ENCODE results near the gene CTDSPL.

Gene CTDSPL

DNA sequence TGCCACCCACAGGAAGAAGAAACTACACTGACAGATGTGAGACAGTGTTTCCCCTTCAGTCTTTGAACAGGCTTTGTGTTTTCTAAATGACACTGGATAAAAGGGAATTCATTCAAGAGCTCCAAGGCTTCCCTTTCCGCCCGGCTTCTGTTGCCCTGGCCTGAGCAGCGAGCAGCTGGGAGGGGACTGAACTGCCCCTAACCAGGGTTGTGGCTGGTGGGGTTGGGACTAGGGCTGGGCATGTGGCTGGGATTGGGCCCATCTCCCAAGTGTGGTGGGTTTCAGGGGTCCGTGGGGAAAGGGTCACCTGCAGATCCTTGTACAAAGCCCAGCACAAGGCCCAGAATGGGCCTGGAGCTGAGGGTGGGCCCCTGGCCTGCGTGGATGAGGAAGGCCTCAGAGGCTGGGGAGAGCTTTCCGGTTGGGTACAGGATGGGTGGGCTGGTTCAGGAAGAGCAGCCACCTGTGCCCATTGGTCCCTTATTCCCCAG lies 139.3 kb downstream of the CTDSPL start:
- TF ChIP-seq ZBTB7A (IDR thresholded peaks at IDR 0.05; ENCODE audit: low read depth) (no peak), TCF12 (IDR thresholded peaks at IDR 0.05; ENCODE audit: low read depth) (no peak), CEBPB (IDR thresholded peaks at IDR 0.05) (no peak), YY1 (IDR thresholded peaks at IDR 0.05; ENCODE audit: low read depth) (no peak), EGR1 (IDR thresholded peaks at IDR 0.05) (no peak), FOXM1 (IDR thresholded peaks at IDR 0.05; ENCODE audit: borderline replicate concordance, low read depth) (no peak), TEAD4 (IDR thresholded peaks at IDR 0.05) (no peak), TAF1 (IDR thresholded peaks at IDR 0.05; ENCODE audit: low read depth) (no peak), NFIC (IDR thresholded peaks at IDR 0.05) (no peak), RAD21 (IDR thresholded peaks at IDR 0.05; ENCODE audit: low read depth) (no peak), EP300 (IDR thresholded peaks at IDR 0.05; ENCODE audit: borderline replicate concordance) (no peak)
- TF ChIP-seq, protein P1, sequence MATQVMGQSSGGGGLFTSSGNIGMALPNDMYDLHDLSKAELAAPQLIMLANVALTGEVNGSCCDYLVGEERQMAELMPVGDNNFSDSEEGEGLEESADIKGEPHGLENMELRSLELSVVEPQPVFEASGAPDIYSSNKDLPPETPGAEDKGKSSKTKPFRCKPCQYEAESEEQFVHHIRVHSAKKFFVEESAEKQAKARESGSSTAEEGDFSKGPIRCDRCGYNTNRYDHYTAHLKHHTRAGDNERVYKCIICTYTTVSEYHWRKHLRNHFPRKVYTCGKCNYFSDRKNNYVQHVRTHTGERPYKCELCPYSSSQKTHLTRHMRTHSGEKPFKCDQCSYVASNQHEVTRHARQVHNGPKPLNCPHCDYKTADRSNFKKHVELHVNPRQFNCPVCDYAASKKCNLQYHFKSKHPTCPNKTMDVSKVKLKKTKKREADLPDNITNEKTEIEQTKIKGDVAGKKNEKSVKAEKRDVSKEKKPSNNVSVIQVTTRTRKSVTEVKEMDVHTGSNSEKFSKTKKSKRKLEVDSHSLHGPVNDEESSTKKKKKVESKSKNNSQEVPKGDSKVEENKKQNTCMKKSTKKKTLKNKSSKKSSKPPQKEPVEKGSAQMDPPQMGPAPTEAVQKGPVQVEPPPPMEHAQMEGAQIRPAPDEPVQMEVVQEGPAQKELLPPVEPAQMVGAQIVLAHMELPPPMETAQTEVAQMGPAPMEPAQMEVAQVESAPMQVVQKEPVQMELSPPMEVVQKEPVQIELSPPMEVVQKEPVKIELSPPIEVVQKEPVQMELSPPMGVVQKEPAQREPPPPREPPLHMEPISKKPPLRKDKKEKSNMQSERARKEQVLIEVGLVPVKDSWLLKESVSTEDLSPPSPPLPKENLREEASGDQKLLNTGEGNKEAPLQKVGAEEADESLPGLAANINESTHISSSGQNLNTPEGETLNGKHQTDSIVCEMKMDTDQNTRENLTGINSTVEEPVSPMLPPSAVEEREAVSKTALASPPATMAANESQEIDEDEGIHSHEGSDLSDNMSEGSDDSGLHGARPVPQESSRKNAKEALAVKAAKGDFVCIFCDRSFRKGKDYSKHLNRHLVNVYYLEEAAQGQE (IDR thresholded peaks at IDR 0.05; ENCODE audit: low read depth) = no peak
- TF ChIP-seq, protein P2, sequence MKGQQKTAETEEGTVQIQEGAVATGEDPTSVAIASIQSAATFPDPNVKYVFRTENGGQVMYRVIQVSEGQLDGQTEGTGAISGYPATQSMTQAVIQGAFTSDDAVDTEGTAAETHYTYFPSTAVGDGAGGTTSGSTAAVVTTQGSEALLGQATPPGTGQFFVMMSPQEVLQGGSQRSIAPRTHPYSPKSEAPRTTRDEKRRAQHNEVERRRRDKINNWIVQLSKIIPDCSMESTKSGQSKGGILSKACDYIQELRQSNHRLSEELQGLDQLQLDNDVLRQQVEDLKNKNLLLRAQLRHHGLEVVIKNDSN (IDR thresholded peaks at IDR 0.05) = no peak
- TF ChIP-seq, protein P3, sequence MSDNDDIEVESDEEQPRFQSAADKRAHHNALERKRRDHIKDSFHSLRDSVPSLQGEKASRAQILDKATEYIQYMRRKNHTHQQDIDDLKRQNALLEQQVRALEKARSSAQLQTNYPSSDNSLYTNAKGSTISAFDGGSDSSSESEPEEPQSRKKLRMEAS (IDR thresholded peaks at IDR 0.05) = no peak

DNA sequence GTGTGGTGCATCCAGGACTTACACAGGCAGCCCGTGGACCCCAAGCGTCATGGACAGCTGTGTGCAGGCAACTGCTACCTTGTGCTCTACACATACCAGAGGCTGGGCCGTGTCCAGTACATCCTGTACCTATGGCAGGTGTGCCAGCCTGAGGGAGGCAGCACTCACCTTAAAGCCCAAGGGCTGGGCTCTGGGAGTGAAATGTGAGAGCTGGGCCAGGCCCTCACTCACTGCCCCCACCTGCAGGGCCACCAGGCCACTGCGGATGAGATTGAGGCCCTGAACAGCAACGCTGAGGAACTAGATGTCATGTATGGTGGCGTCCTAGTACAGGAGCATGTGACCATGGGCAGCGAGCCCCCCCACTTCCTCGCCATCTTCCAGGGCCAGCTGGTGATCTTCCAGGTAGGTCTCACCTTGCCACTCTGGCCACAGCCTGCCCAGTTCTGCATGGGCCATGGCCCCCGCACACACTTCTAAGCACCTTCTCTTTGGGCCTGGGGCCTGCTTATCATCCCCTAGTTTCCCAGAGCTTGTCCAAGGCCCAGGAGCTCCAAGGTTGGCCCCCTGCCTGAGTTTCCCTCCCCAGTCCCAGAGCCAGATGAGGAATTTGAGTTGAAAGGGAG lies 139.9 kb downstream of the CTDSPL start:
- peak; percentile 34 for TF ChIP-seq RAD21 (IDR thresholded peaks at IDR 0.05; ENCODE audit: low read depth)
- no peak for TF ChIP-seq CREB1 (IDR thresholded peaks at IDR 0.05; ENCODE audit: low read depth)
- TF ChIP-seq, protein P1 (IDR thresholded peaks at IDR 0.05; ENCODE audit: low read depth) = no peak
- TF ChIP-seq EGR1 (IDR thresholded peaks at IDR 0.05) = no peak
- TF ChIP-seq FOXM1 (IDR thresholded peaks at IDR 0.05; ENCODE audit: borderline replicate concordance, low read depth) = no peak
- TF ChIP-seq CEBPB (IDR thresholded peaks at IDR 0.05) = no peak

DNA sequence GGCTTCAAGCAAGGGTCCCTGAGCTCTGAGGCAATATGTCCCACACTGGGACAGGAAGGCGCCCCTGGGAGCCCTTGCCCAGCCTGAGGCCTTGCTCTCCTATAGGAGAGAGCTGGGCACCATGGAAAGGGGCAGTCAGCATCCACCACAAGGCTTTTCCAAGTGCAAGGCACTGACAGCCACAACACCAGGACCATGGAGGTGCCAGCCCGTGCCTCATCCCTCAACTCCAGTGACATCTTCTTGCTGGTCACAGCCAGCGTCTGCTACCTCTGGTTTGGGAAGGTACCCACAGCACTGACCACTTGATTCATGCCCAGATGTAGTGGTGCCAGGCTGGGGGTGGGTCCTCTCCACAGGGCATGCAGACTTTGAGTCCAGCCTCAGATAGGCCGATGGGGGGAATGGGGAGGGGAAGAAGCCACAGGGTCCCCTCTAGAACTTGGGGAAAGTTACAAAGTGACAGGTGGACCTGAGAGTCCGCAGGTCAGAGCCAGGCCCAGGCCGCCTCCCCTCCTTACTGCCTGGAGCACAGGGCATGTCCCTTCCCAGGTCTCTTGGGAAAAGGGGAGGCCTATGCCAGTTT lies 140.7 kb downstream of the CTDSPL start:
- TF ChIP-seq, protein P1 (IDR thresholded peaks at IDR 0.05; ENCODE audit: low read depth) = no peak
- TF ChIP-seq YY1 (IDR thresholded peaks at IDR 0.05; ENCODE audit: low read depth) (no peak), TEAD4 (IDR thresholded peaks at IDR 0.05) (no peak), ZBTB7A (IDR thresholded peaks at IDR 0.05; ENCODE audit: low read depth) (no peak), NFIC (IDR thresholded peaks at IDR 0.05) (no peak), TCF12 (IDR thresholded peaks at IDR 0.05; ENCODE audit: low read depth) (no peak)

DNA sequence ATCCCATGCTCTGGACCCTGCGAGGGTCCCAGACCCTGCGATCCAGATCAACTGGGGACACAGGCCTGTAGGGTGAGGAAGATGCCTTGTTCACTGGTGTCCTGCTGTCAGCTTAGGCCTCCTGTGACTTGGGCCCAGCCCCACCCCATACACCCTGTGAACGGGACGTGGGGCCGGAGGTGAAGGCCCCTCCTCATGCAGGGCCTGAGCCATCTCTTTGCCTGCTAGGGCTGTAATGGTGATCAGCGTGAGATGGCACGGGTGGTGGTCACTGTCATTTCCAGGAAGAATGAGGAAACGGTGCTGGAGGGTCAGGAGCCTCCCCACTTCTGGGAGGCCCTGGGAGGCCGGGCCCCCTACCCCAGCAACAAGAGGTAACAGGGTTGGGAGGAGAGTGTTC lies 141.3 kb downstream of the CTDSPL start:
- no peak for TF ChIP-seq TCF12 (IDR thresholded peaks at IDR 0.05; ENCODE audit: low read depth)
- TF ChIP-seq RAD21 (IDR thresholded peaks at IDR 0.05; ENCODE audit: low read depth) = no peak
- no peak for TF ChIP-seq YY1 (IDR thresholded peaks at IDR 0.05; ENCODE audit: low read depth)
- no peak for TF ChIP-seq CEBPB (IDR thresholded peaks at IDR 0.05)
- TF ChIP-seq, protein P2 (IDR thresholded peaks at IDR 0.05) = no peak
- no peak for TF ChIP-seq NFIC (IDR thresholded peaks at IDR 0.05)
- TF ChIP-seq ZBTB7A (IDR thresholded peaks at IDR 0.05; ENCODE audit: low read depth) = no peak
- TF ChIP-seq, protein P1 (IDR thresholded peaks at IDR 0.05; ENCODE audit: low read depth) = no peak
- TF ChIP-seq EGR1 (IDR thresholded peaks at IDR 0.05) = no peak
- TF ChIP-seq CREB1 (IDR thresholded peaks at IDR 0.05; ENCODE audit: low read depth) = no peak
- no peak for TF ChIP-seq FOXM1 (IDR thresholded peaks at IDR 0.05; ENCODE audit: borderline replicate concordance, low read depth)
